HG03520 (cell line): ENCODE measurements around the gene ATP5PO.

Experiments used
- ATAC-seq: cut with Tn5 transposase; IDR thresholded peaks from one replicate; pipeline ENCODE4 v1.9.1; 2021; ENCODE audit warnings: mild to moderate bottlenecking, moderate library complexity; ENCODE audit not compliant: unreplicated experiment

The ATP5PO gene

DNA sequence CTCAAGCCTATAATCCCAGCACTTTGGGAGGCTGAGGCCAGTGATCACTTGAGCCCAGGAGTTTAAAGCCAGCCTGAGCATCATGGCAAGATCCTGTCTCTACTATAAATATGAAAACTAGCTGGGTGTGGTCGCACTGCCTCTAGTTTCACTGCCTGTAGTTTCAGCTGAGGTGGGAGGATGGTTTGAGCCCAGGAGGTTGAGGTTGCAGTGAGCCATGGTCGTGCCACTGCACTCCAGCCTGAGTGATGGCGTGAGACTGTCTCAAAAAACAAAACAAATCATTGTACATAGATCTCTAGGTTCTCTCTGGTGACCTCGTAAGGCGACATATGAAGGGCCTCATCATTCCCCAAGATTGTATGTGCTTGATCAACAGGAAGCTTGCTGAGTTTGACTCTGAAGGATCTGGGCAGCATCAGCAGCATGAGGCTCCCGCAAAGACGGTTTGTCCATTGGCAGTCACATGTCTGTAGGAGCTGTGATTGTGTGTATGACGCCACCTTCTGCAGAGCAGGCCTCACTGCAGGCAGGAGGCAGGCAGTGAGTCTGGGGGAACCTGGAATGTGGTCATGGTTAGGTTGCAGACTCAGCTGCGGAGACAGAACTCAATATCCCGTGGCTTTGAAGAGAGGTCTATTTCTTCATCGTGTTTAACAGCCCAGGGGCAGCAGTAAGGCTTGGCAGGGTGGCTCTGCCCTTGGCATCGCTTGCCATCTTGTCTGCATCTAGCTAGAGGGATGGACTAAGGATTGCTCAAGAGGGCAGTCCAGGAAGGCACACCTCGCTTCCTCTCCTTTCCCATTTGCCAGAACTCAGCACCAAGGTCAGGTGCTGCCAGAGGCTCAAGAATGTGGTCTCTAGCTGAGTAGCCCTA is 14.0 kb downstream of the ATP5PO start:
- no peak for ATAC-seq

- no peak for ATAC-seq
Measured at GRCh38 chr21:33899199-33899598, 16.4 kb downstream of the ATP5PO start.

DNA sequence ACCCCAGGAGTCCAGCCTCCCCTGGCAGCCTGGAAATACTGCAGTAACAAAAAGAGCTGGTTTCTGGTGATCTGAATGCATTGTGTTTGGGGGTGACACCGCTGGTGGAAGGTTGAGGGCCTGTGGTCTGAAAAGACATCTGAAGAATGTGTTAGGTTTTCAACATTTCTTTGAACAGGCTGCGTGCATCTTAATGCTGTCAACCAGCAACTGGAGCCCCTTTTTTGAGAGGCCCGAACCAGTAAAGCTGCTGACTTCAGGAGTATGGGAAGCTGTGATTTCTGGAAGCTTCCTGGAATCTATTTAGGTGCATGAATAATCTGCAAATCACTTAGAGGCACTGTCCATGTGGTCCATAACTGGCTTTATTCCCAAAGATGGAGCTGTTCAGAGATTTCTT is 17.0 kb downstream of the ATP5PO start:
- ATAC-seq = no peak

DNA sequence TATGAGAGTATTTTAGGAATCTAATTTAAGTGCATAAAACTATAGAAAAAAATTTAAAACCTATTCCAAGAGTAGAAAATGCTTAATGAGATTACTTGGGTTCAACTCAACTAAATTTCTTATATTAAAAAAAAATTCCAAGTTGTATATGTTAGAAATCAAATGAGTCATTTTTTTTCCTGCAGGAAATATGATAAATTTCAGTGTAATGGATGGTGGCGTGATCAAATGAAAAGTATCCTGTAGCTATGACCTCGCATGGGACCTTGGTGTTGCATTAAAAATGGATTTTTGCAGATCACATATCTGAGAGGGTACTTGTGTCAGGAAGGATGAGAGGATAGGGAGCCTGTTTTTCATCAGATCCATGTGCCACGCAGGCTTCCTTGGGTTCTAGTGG is 17.9 kb downstream of the ATP5PO start:
- no peak for ATAC-seq

- ATAC-seq = no peak
Measured at GRCh38 chr21:33897098-33897497, 18.5 kb downstream of the ATP5PO start.

- no peak for ATAC-seq
Measured at GRCh38 chr21:33896691-33897090, 18.9 kb downstream of the ATP5PO start.

DNA sequence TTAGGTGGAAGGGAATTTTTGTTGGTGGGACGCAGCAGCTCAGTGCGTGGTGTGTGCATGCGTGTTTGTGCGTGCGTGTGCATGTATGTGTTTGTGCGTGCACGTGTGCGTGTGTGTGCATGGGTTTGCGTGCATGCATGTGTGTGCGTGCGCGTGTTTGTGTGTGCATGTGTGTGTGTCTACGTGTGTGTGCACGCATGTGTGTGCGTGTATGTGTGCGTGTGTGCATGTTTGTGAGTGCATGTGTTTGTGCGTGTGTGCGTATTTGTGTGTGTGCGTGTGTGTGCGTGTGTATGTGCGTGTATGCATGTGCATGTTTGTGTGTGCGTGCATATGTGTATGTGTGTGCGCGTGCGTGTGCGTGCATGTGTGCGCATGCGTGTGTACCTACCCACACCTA is 20.2 kb downstream of the ATP5PO start:
- no peak for ATAC-seq

GRCh38 chr21:33894736-33895288 is 20.8 kb downstream of the ATP5PO start:
- no peak for ATAC-seq

DNA sequence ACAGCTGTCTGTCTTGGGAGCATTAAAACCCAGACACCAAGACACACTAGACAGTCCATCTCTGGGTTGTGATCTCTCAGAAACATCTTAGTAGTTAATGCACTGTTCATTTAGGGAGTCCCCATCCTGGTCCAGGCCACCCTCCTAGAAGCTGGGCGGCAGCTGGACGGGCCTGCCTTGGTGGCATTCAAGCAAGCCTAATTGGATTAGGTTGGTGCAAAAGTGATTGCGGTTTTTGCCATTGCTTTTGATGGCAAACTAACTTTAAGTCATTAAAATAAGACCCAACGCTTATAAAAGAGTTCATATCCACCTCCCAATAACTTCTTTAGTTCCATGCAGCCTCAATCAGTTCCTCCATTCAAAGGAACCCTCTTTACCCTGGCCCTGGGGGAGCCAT is 21.7 kb downstream of the ATP5PO start:
- ATAC-seq = no peak

- ATAC-seq = no peak
Measured at GRCh38 chr21:33892853-33893252, 22.8 kb downstream of the ATP5PO start.

DNA sequence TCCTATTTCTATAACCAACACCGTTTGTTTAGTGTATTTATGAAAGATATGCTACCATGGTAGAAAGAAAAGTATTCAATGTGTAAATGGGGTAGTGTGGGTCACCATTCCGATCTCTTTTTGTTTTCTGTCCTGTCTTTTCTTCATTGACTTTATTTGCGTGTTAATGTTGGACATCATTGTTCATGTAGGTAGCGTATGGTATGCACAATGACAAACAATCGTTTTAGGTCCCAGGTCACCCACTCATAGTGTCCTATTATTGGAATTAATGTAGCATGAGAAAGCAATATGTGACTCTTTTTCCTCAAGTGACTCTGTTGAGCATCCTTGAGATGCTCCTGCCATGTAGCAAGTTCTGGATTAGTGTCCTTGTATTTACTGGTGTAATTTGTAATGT is 25.4 kb downstream of the ATP5PO start:
- ATAC-seq = no peak

- no peak for ATAC-seq
Measured at GRCh38 chr21:33886321-33886720, 29.3 kb downstream of the ATP5PO start.

DNA sequence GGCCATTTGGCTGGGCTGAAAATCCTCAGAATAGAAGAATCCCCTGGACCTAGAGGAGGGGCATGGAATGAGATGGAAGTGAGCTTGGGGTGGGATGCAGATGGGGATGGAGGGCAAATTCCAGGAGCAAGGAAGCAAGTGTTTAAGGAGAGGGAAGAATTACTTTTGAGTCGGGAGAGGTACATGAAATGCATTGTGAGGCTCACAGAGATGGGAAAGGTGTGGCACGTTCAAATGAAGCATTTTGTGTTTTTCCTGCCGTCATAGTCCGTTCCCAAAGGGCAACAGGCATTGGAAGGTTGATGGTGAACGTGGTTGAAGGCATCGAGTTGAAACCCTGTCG is 30.5 kb downstream of the ATP5PO start:
- ATAC-seq = no peak

- no peak for ATAC-seq
Measured at GRCh38 chr21:33884376-33885171, 31.0 kb downstream of the ATP5PO start.

GRCh38 chr21:33883118-33883517 is 32.5 kb downstream of the ATP5PO start:
- ATAC-seq = no peak

- no peak for ATAC-seq
Measured at GRCh38 chr21:33881689-33882440, 33.7 kb downstream of the ATP5PO start.

DNA sequence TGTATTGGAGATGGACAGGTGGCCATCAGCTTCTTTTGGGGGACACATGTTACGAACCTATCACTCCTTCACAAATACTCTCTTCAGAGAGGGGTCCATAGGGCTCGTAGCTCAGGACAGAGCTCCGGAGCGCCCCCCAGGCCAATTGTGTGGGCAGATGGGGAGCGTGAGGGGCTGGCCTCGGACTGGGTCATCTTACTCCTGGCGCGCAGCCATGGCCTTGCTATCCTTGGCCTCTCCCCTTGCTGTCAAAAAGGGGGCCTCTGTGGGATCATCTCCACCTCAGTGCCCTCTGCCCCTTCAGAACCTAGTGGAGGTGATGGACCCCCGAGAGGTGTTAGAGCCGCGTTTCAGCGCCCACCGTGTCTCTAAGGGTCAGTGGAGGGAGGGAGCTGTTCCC is 35.0 kb downstream of the ATP5PO start:
- no peak for ATAC-seq

DNA sequence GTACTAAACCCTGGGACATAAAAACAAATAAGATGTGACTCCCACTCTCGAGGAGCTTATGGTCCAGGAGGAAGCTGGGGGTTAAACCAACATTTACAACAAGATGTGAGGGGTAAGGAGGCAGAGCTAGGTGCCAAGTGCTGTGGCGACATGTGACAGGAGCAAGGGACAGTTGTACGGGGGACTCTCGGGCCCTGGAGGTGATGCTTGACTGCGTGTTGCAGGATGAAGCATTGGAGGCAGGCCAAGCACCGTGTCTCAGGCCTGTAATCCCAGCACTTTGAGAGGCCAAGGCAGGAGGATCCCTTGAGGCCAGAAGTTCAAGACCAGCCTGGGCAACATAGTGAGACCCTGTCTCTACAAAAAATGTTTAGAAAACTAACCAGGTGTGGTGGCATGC is 36.8 kb downstream of the ATP5PO start:
- no peak for ATAC-seq

DNA sequence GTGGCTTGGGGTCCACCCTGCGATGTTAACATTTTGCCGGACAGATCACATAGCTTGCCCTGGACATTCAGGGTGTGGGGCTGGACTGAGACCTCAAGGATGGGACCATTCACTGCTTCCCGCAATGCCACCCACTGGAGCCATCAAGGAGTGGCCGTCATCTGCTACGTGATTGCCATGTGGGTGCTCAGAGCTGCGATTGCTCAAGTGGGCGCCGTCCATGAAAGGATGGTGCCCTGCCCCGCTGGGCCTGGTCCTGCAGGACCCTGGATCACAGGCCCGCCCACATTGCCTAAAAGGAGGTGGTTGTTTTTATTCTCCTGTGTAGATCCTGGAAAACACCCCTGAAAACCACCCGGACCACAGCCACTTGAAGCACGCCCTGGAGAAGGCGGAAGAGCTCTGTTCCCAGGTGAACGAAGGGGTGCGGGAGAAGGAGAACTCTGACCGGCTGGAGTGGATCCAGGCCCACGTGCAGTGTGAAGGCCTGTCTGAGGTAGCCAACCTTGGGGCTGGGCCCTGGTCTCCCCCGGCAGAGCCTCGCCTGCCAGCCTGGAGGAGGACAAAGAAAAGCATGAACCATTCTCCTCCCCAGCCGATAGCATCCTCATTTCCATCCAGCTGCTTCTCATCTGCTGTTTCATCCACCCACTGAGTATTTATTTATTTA is 40.4 kb downstream of the ATP5PO start:
- no peak for ATAC-seq

DNA sequence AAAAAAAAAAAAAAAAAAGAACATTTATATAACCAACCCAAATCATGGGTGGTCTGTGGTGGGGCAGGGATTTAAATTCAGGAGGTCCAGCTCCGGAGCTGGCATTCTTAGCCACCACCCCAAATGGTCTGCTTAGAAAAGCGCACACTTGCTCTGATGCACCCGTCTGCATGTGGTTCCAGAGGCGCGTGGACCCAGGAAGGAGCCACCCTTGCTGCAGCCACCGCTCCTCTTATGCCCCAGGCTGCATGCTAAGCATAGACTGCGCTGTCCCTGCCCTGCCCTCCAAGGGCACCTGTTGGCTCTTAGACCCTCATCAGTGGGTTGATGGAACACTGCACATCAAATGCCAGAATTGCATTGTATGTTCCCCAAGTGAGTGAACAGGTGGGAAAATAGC is 41.4 kb downstream of the ATP5PO start:
- ATAC-seq = no peak
